ENCODE measurements around the gene SLC39A8.

Gene SLC39A8

DNA sequence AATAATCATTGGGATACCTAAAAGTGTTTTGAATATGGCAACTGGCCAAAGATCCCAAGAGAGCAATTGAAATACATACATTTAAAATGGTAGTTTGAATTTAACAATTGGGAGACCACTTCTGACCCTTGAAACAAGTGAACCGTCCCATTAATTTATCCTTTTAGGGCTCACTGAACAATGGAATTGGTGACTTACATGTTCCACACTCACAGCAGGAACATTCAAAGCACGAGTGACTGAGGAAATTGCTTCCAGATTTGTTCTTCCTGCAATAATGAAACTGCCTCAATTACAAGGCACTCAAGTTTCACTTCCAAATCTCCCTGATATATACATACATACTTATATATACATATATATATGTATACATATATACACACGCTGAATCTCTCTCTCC is 20.6 kb downstream of the SLC39A8 start:
- H3K9me3 Mint-ChIP-seq: no peaks in the 10 kb centered on the region
- H3K4me1 Mint-ChIP-seq: peaks cover 8% of the 10 kb centered on the region
- H3K36me3 Mint-ChIP-seq (ENCODE audit: low read depth): peaks cover 3% of the 10 kb centered on the region
- no peaks in the 10 kb centered on the region for H3K27me3 Mint-ChIP-seq (ENCODE audit: low read depth)
- TF ChIP-seq, protein P1, sequence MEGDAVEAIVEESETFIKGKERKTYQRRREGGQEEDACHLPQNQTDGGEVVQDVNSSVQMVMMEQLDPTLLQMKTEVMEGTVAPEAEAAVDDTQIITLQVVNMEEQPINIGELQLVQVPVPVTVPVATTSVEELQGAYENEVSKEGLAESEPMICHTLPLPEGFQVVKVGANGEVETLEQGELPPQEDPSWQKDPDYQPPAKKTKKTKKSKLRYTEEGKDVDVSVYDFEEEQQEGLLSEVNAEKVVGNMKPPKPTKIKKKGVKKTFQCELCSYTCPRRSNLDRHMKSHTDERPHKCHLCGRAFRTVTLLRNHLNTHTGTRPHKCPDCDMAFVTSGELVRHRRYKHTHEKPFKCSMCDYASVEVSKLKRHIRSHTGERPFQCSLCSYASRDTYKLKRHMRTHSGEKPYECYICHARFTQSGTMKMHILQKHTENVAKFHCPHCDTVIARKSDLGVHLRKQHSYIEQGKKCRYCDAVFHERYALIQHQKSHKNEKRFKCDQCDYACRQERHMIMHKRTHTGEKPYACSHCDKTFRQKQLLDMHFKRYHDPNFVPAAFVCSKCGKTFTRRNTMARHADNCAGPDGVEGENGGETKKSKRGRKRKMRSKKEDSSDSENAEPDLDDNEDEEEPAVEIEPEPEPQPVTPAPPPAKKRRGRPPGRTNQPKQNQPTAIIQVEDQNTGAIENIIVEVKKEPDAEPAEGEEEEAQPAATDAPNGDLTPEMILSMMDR (IDR thresholded peaks at IDR 0.05; ENCODE audit: unreplicated experiment in 3 of 3): no peak
- H3K4me3 Mint-ChIP-seq: no peak overlapping the region
- no peak overlapping the region for H3K27ac Mint-ChIP-seq

DNA sequence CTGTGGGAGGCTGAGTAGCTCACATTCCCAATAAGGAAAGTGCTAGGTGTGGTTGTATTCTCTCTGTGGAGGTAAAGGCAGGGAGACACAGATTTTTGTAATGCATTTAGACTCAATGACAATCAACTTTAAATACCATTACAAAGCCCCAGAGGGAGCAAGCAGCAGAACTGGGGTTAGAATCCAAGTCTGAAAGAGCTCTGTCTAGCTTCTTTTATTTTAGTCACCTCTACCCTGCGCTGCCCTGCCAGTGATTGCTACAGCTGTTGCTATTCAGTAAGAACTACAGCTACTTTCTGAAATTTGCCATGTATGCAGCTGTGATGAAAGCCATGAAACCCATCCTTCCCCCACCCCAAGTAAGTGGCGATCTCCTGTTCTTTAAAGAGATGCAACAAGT is 22.5 kb downstream of the SLC39A8 start:
- Mint-ChIP-seq H3K27ac (no peak overlapping the region), H3K4me3 (no peak overlapping the region), H3K9me3 (no peaks in the 10 kb centered on the region), H3K27me3 (ENCODE audit: low read depth) (no peaks in the 10 kb centered on the region), H3K36me3 (ENCODE audit: low read depth) (no peaks in the 10 kb centered on the region), H3K4me1 (peaks cover 17% of the 10 kb centered on the region)
- TF ChIP-seq, protein P1 (IDR thresholded peaks at IDR 0.05; ENCODE audit: unreplicated experiment in 3 of 3): no peak

DNA sequence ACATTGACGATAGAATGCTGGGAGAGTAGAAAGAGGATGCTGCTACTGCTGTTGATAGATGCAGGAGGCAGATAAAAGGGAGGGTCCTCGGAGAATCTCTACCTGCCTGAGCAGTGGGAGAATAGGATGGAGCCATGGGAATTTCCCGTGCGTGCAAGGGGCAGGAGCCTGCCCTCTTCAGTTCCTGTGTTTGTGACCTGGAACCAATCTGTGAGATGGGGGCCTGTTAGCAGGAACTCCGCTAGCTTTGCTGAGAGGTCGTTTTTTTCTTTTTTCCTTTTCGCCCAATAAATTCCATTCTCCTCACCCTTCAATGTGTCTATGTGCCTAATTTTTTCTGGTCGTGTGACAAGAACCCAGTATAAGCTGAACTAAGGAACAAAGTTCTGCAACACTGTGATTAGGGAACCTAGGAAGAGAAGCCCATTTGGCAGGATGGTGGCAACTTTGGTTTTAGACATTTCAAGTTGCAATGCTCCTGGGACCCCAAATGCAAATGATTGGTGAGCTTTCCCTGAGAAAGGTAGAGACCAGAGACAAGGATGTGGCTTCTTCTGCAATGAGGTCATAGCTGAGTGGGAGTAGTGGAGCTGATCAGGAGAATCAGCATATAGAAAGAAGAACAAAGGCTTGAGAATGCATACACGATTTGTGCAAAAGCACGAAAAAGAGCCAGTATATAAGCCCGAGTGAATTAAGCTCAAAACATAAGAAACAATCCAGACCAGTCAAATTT is 23.9 kb downstream of the SLC39A8 start:
- Mint-ChIP-seq H3K36me3 (ENCODE audit: low read depth) (peaks cover 3% of the 10 kb centered on the region), H3K27ac (peak overlapping the region in 1 of 3 experiments; percentile 30), H3K4me3 (no peak overlapping the region), H3K4me1 (peaks cover 17% of the 10 kb centered on the region), H3K9me3 (no peaks in the 10 kb centered on the region), H3K27me3 (ENCODE audit: low read depth) (no peaks in the 10 kb centered on the region)
- TF ChIP-seq, protein P1 (IDR thresholded peaks at IDR 0.05; ENCODE audit: unreplicated experiment in 3 of 3): no peak

DNA sequence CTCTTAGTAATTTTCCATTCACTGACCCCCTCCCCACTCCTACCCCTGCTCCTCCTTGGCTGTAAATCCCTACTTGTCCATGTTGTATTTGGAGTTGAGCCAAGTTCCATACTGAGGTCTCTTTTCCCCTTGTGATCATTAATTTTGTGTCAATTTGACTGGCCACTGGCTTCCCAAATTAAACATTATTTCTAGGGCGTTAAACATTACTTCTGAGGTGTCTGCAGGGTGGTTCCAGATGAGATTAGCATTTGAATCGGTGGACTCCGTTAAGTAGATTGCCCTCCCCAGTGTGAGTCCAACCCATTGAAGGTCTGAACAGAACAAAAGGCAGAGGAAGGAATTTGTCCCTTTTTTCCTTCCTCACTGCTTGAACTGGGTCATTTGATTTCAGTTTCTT is 25.7 kb downstream of the SLC39A8 start:
- Mint-ChIP-seq H3K4me1 (peaks cover 12% of the 10 kb centered on the region), H3K4me3 (peak overlapping the region in 1 of 3 experiments; percentile 29), H3K27ac (peak overlapping the region; percentile 40 to 96 (median 84)), H3K36me3 (ENCODE audit: low read depth) (peaks cover 5% of the 10 kb centered on the region), H3K9me3 (no peaks in the 10 kb centered on the region), H3K27me3 (ENCODE audit: low read depth) (no peaks in the 10 kb centered on the region)
- TF ChIP-seq, protein P1 (IDR thresholded peaks at IDR 0.05; ENCODE audit: unreplicated experiment in 3 of 3): no peak

DNA sequence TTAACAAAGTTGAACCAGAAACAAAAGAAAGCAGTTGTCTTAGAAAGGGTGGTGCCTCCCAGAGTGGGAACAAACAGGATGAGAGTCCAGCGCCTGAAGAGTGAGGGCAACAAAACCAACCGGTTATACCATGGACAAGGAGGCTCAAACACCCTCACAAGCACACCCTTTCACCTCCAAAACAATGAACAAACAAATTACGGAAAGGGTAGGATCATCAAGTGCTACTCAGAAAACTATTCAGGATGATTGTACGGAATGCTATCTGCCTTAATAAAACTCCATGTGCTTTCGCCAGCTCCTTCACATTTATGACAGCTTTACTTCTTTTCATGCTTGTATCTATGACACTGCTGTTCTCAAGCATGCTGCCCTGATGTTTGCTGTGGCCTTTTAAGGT is 26.8 kb downstream of the SLC39A8 start:
- Mint-ChIP-seq H3K27ac (peak overlapping the region in 2 of 3 experiments; percentile 84 to 96), H3K36me3 (ENCODE audit: low read depth) (peaks cover 14% of the 10 kb centered on the region), H3K9me3 (no peaks in the 10 kb centered on the region), H3K27me3 (ENCODE audit: low read depth) (no peaks in the 10 kb centered on the region), H3K4me3 (no peak overlapping the region), H3K4me1 (peaks cover 12% of the 10 kb centered on the region)
- TF ChIP-seq, protein P1 (IDR thresholded peaks at IDR 0.05; ENCODE audit: unreplicated experiment in 3 of 3): no peak

DNA sequence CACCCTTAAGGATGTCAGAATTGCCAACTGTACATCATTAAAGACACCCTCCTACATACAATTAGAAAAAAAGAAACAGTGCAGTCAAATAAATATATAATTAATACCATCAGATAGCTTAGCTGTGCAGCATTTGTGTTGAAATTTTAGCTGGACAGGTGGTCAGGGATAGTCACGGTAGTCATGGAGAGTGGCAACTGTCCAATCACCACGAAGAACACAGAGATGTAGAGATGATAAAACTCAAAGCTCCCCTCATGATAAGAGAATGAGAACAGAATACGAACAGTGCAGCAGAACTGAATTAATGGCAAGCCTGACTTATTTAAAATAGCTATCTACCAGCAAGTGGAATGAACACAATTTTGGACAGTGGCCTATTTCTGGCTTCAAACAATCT is 27.2 kb downstream of the SLC39A8 start:
- H3K9me3 Mint-ChIP-seq: no peaks in the 10 kb centered on the region
- H3K36me3 Mint-ChIP-seq (ENCODE audit: low read depth): peaks cover 14% of the 10 kb centered on the region
- H3K4me3 Mint-ChIP-seq: no peak overlapping the region
- peak overlapping the region in 2 of 3 experiments; percentile 8 to 96 for H3K27ac Mint-ChIP-seq
- TF ChIP-seq, protein P1 (IDR thresholded peaks at IDR 0.05; ENCODE audit: unreplicated experiment in 3 of 3): no peak
- peaks cover 12% of the 10 kb centered on the region for H3K4me1 Mint-ChIP-seq
- H3K27me3 Mint-ChIP-seq (ENCODE audit: low read depth): no peaks in the 10 kb centered on the region
